GM18498 (cell line): ENCODE data around the gene ZSWIM5.
"Not testable (repeated sequence)": the region's sequence is repeated elsewhere in the genome, so short reads cannot be mapped to it uniquely, and the experiment has no call there.

Experiments used
- ATAC-seq: cut with Tn5 transposase; IDR thresholded peaks from one replicate; pipeline ENCODE4 v1.9.1; 2021; ENCODE audit warnings: mild to moderate bottlenecking, moderate library complexity; ENCODE audit not compliant: unreplicated experiment

Gene ZSWIM5

DNA sequence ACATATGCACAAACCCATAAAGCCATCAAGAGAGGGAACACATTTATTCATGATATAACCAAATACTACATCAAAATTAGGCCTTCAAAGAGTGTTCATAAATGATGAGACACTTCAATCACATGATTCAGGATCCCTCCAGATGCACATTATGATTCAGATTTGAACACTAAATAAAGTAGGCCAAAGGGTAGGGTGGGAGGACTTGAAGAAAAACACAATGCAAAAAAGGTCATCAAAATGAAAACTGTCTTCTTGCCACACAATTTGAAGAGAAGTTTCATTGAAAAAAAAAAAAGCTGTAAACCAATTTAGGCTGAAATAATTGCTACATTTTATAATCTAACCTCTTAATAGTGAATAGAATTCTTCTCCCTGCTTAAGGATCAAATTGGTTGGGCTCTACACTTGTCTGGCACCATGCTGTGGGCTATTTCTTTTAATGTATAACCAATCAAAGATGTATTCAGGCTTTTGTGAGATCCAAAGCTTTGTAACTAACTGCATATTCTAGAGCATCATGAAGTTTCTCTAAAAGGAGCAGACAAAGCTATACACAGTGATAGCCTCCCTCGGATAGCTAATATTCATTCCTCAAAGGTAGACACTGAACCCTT is 58.1 kb downstream of the ZSWIM5 start:
- no peak for ATAC-seq

DNA sequence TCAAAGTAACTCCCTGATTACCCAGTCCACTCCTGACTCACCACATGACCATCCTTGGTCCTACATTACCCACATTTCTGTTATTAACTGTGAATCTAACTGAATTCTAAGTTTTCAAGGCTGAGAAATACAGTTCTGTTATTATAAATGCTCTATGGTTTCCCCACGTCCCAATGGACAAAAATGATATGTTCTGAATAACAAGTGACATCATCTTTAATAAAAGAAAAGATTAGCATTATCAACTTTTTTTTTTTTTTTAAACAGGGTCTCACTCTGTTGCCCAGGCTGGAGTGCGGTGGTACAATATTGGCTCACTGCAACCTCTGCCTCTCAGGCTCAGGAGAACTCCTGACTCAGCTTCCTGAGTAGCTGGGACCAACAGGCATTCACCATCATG is 59.6 kb downstream of the ZSWIM5 start:
- ATAC-seq = no peak

DNA sequence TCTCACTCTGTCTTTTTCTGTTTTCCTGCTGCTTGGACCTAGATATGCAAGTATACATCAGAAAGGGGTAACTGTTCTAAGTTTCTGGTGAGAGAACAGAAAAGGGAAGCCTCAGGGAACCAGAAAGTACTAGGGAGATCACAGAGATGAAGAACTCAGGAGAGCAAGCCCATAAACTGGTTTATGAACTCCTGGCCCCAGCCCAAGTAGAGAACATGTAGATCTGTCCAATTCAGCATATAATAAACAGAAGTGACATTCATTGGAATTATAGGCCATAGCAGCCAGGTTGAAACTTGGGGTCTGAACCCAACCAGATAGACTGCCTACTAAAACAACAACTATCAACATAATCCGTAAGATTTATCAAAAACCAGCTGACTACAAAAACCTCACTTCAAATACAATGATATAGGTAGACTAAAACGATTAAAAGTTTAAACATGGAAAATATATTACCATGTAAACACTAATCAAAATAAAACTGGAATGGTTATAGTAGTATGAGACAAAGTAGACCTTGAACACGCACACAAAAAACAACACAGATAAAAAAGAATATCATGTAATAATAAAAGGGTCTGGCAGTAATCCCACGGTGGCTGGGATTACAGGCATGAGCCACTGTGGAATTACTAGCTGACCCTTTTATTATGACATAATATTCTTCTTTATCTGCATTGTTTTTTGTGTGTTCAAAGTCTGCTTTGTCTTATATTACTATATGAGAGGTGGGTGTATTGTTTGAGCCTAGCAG is 65.0 kb downstream of the ZSWIM5 start:
- ATAC-seq = no peak

DNA sequence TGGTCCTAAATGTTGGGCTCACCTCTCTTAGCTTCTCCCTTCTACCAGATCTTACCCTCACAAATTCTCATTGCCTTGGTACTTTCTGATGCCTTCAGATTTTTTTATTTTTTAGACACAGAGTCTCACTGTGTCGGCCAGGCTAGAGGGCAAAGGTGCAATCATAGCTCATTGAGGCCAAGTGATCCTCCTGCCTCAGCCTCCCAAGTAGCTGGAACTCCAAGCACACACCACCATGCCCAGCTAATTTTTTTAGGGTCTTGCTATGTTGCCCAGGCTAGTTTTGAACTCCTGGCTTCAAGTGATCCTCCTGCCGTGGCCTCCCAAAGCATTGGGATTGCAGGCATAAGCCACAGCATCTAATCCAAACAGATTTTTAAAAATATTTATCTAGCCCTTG is 69.4 kb downstream of the ZSWIM5 start:
- ATAC-seq = no peak

DNA sequence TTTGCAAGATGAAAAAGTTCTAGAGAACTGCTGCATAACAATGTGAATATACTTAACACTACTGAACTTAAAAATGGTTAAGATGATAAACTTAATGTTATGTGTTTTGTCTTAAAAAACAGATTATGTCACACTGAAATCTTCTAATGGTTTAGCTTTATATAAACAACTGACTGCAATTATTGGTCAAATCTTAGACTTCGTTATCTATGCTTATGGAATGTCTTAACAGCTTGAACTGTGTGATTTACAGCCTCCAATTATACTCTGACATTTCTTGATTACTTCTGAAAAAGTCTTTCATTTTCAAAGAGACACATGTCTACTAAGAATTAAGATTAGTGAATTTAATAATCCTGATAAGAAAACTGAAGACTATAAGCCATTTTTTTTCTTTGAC is 71.1 kb downstream of the ZSWIM5 start:
- ATAC-seq = no peak

DNA sequence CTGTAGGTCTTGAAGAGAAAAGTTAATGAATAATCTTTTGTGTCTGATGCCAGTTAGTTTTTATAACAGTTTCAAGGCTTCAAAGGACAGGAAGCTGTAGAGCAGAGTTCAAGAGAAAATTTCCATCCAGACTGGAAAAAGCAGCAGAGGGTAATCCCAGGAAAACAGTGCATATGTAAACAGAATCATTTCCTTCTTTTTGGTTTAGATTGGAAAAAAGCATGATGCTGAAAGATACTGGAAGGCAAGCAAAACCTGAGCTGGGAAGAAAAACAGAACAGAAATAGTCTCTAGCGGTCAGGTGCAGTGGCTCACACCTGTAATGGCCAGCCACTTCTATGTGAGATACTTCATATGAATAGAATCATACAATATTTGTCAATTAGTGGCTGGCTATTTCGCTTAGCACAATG is 71.9 kb downstream of the ZSWIM5 start:
- no peak for ATAC-seq

DNA sequence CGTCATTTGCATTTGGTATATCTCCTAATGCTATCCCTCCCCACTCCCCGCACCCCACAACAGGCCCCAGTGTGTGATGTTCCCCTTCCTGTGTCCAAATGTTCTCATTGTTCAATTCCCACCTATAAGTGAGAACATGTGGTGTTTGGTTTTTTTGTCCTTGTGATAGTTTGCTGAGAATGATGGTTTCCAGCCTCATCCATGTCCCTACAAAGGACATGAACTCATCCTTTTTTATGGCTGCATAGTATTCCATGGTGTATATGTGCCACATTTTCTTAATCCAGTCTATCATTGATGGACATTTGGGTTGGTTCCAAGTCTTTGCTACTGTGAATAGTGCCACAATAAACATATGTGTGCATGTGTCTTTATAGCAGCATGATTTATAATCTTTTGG is 73.7 kb downstream of the ZSWIM5 start:
- not testable (repeated sequence) for ATAC-seq

DNA sequence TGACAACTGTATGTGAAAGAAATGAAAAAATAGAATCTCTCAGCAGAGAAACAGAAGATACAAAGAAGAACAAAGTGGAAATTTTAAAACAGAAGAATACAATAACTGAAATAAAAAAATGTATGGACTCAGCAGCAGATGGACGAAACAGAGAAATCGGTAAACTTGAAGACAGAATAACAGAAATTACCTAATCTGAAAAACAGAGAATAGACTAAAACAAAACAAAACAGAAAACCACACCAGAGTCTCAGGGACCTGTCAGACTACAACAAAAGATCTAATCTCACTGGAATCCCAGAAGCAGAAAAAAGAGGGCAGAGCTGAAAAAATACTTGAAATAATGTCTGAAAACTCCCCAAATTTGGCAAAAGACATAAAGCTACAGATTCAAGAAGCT is 83.0 kb downstream of the ZSWIM5 start:
- ATAC-seq = no peak

DNA sequence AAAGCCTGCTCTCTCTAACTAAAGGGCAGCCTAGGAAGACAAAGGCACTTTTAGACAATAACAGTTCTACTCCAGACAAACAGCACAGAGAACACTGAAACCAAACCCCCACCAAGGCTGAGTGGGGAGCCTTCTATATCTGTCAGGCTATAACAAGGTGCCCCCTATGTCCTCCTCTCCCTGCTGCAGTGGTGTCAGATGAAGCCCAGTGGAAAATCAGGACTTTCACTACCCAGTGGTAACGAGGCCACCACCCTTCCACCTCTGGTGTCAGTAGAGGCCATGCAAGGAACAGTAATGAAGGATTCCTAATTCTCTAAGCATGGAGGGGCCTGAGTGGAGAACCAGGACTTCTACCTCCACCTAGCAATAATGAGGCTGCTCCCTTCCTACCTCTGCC is 83.7 kb downstream of the ZSWIM5 start:
- ATAC-seq = no peak

DNA sequence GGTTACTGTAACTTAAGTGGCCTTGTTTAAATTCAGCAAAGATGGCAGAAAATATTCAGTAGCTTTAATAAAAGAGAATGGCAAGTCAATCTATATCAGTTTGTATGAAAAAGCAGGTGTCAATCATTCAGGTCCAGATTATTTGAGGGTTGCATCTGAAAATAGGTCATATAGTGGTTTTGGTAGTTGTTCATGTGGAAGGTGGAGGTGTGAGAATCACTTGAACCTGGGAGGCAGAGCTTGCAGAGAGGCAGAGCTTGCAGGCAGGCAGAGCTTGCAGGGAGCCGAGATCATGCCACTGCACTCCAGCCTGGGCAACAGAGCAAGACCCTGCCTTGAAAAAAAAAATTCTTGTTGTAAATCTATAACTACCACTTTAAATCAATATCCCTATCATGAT is 88.6 kb downstream of the ZSWIM5 start:
- ATAC-seq = no peak

DNA sequence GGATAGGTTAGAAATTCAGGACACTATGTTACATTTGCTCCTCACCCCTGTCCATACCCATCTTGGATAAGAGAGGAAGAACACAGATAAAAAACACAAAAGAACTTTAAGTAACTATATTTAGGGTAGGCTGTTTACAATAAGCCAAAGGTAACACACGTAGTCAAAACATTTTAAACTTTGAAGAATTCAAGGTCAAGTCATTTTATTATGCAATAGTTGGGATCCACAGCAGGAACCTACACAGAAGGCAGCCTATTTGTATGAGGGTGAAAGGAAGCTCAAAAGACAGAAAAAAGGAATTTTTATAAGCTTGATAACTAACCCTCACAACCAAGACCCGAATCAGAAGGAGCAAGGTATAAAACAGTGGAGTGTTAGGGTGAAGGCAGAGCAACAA is 89.6 kb downstream of the ZSWIM5 start:
- no peak for ATAC-seq

DNA sequence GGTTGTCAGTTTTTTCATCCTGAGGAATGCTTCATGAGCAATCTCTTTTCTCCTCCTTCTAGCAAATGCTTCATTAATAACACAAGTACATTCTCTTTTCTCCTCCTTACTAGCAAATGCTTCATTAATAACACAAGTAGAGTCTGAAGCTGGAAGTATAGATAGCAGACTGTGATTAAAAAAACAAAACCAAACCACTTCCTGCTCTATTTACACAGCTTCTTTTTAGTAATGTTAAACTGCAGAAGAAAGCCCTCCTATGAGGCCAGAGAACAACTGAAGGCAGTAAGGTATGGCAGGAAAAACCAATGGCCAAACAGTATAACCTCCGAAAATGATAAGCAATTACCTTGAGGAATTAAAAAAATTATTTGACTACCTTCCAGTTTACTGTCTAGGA is 90.1 kb downstream of the ZSWIM5 start:
- no peak for ATAC-seq

DNA sequence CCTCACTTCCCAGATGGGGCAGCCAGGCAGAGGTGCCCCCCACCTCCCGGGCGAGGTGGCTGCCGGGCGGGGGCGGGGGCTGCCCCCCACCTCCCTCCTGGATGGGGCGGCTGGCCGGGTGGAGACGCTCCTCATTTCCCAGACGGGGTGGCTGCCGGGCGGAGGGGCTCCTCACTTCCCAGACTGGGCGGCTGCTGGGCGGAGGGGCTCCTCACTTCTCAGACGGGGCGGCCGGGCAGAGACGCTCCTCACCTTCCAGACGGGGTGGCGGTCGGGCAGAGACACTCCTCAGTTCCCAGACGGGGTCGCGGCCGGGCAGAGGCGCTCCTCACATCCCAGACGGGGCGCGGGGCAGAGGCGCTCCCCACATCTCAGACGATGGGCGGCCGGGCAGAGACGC is 91.2 kb downstream of the ZSWIM5 start:
- ATAC-seq = not testable (repeated sequence)

DNA sequence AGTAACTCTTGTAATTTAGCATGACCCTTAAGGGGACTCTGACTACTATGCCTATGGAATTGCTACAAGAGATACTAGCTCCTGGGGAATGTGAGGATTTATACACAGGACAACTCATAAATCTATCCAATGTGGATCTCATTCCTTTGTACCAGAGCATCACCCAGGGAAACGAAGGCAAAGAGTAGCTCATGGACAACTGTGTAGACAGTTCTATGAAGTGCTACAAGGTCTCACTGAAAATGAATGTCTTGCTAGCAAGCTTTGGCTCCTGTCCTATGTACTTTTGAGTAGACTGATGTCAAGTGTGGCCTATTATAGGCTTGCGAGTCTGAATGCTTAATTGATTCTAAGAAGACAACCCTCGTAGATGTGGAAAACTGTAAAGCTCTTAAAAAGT is 93.7 kb downstream of the ZSWIM5 start:
- ATAC-seq = no peak

DNA sequence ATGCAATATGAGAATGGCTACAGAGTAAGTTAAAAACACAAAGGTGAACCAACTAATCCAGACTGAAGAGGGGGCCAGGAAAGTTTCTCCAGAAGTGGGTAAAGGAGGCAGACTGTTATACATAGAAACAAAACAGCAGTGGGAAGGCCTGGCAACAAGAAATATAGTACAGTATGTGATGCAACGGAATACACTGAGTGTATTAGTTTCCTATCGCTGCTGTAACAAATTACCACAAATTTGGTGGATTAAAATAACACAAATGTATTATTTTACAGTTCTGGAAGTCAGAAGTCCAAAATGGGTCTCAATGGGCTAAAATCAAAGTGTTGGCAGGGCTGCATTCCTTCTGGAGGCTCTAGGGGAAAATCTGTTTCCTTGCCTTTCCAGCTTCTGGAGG is 95.2 kb downstream of the ZSWIM5 start:
- no peak for ATAC-seq

DNA sequence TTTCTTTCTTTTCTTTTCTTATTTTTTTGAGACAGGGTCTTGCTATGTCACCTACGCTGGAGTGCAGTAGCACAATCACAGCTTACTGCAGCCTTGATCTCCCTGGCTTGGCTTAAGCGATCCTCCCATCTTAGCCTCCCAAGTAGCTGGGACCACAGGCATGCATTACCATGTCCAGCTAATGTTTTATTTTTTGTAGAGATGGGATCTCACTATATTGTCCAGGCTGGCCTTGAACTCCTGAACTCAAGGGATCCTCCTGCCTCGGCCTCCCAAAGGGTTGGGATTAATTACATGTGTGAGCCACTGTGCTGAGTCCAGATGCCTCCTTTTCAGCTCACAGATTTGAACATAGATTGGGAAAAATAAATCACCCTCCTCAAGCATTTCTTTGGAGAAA is 98.6 kb downstream of the ZSWIM5 start:
- ATAC-seq = no peak

DNA sequence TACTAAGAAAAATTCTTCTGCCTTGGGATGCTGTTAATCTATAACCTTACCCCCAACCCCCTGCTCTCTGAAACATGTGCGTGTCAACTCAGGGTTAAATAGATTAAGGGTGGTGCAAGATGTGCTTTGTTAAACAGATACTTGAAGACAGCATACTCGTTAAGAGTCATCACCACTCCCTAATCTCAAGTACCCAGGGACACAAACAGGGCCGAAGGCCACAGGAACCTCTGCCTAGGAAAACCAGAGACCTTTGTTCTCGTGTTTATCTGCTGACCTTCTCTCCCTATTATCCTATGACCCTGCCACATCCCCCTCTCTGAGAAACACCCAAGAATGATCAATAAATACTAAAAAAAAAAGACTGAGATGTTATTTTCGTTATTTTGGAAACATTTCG is 99.5 kb downstream of the ZSWIM5 start:
- ATAC-seq = not testable (repeated sequence)

DNA sequence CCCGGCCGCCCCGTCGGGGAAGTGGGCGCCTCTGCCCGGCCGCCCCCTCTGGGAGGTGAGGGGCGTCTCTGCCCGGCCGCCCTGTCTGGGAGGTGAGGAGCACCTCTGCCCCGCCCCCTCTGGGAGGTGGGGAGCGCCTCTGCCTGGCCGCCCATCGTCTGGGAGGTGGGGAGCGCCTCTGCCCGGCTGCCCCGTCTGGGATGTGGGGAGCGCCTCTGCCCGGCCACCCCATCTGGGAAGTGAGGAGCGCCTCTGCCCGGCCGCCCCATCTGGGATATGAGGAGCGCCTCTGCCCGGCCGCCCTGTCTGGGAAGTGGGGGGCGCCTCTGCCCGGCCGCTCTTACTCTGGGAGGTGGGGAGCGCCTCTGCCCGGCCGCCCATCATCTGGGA is 100.3 kb downstream of the ZSWIM5 start:
- not testable (repeated sequence) for ATAC-seq

DNA sequence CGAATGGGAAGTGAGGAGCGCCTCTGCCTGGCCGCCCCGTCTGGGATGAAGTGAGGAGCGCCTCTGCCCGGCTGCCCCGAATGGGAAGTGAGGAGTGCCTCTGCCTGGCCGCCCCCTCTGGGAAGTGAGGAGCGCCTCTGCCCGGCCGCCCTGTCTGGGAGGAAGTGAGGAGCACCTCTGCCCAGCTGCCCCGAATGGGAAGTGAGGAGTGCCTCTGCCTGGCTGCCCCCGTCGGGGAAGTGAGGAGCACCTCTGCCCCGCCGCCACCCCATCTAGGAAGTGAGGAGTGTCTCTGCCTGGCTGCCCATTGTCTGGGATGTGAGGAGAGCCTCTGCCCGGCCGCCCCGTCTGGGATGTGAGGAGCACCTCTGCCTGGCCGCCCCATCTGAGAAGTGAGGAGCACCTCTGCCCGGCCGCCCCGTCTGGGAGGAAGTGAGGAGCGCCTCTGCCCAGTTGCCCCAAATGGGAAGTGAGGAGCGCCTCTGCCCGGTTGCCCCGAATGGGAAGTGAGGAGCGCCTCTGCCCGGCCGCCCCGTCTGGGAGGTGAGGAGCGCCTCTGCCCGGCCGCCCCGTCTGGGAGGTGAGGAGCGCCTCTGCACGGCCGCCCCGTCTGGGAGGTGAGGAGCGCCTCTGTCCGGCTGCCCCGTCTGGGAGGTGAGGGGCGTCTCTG is 100.8 kb downstream of the ZSWIM5 start:
- not testable (repeated sequence) for ATAC-seq

DNA sequence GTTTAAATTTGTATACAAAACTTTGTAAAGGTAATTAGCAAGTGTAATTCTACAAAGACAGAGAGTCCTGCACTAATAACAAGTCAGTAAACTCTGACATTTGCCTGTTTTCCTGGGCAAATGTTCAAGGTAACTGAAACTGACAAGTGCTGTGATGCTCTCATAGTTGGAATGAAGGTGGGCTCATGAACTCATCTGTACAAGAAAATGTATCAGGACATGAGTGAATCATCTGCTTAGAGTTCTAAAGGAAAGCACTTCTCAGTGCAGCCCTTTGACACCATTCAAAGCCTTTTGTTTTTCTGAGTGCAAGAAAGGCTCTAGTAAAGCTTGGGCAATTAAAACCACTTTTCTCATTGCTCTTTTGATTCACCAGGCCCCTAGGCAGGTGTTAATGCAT is 102.9 kb downstream of the ZSWIM5 start:
- no peak for ATAC-seq

DNA sequence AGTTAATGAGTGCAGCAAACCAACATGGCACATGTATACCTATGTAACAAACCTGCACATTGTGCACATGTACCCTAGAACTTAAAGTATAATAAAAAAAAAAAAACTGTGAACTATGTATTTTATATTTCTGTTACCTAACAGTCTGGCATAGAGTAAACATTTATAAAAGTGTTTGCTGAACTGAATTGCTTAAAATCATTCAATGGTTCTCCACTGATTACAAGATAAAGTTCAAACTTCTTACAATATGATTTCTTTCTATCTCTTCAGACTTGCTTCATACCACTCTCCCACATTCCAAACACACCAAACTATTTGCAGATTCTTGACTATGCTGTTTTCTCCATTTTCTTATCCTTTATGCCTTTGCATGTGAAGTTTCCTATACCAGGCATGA is 104.5 kb downstream of the ZSWIM5 start:
- no peak for ATAC-seq

DNA sequence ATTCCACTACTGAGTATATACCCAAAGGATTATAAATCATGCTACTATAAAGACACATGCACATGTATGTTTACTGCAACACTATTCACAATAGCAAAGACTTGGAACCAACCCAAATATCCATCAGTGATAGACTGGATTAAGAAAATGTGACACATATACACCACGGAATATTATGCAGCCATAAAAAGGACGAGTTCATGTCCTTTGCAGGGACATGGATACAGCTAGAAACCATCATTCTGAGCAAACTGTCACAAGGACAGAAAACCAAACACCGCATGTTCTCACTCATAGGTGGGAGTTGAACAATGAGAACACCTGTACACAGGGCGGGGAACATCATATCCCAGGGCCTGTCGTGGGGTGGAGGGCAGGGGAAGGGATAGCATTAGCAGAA is 104.9 kb downstream of the ZSWIM5 start:
- ATAC-seq = not testable (repeated sequence)
